SU-DHL-6 (cell line): ENCODE results near the gene NACA2.

ENCODE experiments used
- H2AFZ ChIP-seq: fragments of 200-600 bp; sonication (generic); 2 replicates; pipeline ENCODE4 v1.6.1; 2014; ENCODE audit warnings: low read depth, mild to moderate bottlenecking, moderate library complexity, mixed read lengths, antibody characterized with exemption, low read length; ENCODE audit not compliant: severe bottlenecking
- H3F3A ChIP-seq: fragments of 200-600 bp; shearing (Covaris generic); 2 replicates; pipeline ENCODE4 v1.6.0; 2016; ENCODE audit warnings: antibody characterized with exemption, mild to moderate bottlenecking; ENCODE audit not compliant: insufficient read depth
- H3K27ac ChIP-seq: fragments of 200-600 bp; sonication (generic); 2 replicates; pipeline ENCODE4 v1.5.1; 2016; ENCODE audit warnings: low read depth, mild to moderate bottlenecking, low read length, moderate library complexity, mixed read lengths
- H3K27me3 ChIP-seq: fragments of 200-600 bp; sonication (generic), shearing (Covaris generic); 2 replicates; pipeline ENCODE4 v1.6.0; 2014; ENCODE audit warnings: mild to moderate bottlenecking, low read length
- H3K36me3 ChIP-seq: fragments of 200-600 bp; sonication (generic); 2 replicates; pipeline ENCODE4 v1.6.1; 2014; ENCODE audit warnings: mild to moderate bottlenecking, low read length, mixed read lengths
- H3K4me2 ChIP-seq: fragments of 300-600, 200-600 bp; shearing (Covaris generic), sonication (generic); 2 replicates; pipeline ENCODE4 v1.6.0; 2014; ENCODE audit warnings: low read length, low read depth, mild to moderate bottlenecking; ENCODE audit not compliant: poor library complexity, severe bottlenecking
- H3K4me3 ChIP-seq: fragments of 200-600 bp; sonication (generic); 2 replicates; pipeline ENCODE4 v1.5.1; 2014; ENCODE audit warnings: antibody characterized with exemption, low read length, mild to moderate bottlenecking, mixed read lengths; ENCODE audit not compliant: insufficient read depth, poor library complexity, severe bottlenecking
- H3K79me2 ChIP-seq: fragments of 200-600 bp; sonication (generic); 2 replicates; pipeline ENCODE4 v1.6.1; 2014; ENCODE audit warnings: mild to moderate bottlenecking, low read length, moderate library complexity; ENCODE audit not compliant: insufficient read depth
- H3K9ac ChIP-seq: fragments of 200-600 bp; sonication (generic); 2 replicates; pipeline ENCODE4 v1.7.0; 2014; ENCODE audit warnings: mild to moderate bottlenecking, low read length
- H3K9me2 ChIP-seq: fragments of 200-600 bp; sonication (generic); replicated peaks from 2 replicates; pipeline ENCODE4 v1.6.1; 2014; ENCODE audit warnings: low read length; ENCODE audit not compliant: insufficient read depth
- H3K9me3 ChIP-seq: fragments of 200-600 bp; sonication (generic); 2 replicates; pipeline ENCODE4 v1.6.1; 2014; ENCODE audit warnings: low read length, mixed read lengths; ENCODE audit not compliant: insufficient read depth
- H4K20me1 ChIP-seq: fragments of 200-600 bp; sonication (generic); 2 replicates; pipeline ENCODE4 v1.6.1; 2014; ENCODE audit warnings: low read depth, mild to moderate bottlenecking, antibody characterized with exemption, low read length, moderate library complexity, mixed read lengths
- EZH2phosphoT487 ChIP-seq: fragments of 200-600 bp; sonication (generic), shearing (Covaris generic); conservative IDR thresholded peaks from 2 replicates; pipeline ENCODE4 v1.6.1; 2018; ENCODE audit warnings: mild to moderate bottlenecking, antibody characterized with exemption, low read length, moderate library complexity, mixed read lengths
- TF ChIP-seq, protein P1 (sequence below): fragments of 200-600 bp; sonication (generic); IDR thresholded peaks from one replicate; pipeline ENCODE4 v1.5.1; 2017; ENCODE audit warnings: antibody characterized with exemption, mild to moderate bottlenecking, low read length, moderate library complexity; ENCODE audit not compliant: insufficient read depth, poor library complexity, severe bottlenecking

NACA2 gene

DNA sequence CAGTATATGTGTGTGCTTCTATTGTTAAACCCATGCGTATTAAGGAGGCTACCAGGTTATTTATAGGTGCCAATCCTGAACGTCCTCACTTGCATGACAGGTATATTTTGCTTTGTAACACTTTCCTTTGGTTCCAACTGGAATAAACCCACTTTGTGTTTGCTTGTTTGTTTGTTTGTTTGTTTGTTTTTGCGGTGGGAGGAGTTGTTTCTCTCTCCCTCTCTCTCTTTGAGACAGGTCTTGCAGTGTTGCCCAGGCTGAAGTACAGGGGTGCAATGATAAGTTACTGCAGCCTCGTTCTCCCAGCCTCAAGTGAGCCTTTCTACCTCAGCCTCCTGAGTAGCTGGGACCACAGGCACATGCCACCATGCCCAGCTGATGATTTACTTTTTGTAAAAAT is 28.7 kb downstream of the NACA2 start:
- Histone ChIP-seq H2AFZ (no peak overlapping the region), H3K4me2 (no peak overlapping the region), H4K20me1 (no peaks in the 10 kb centered on the region), H3K79me2 (no peaks in the 10 kb centered on the region), H3K9ac (no peak overlapping the region), H3F3A (no peaks in the 10 kb centered on the region), H3K36me3 (no peaks in the 10 kb centered on the region), H3K9me3 (no peaks in the 10 kb centered on the region), H3K4me3 (no peak overlapping the region), H3K9me2 (no peaks in the 10 kb centered on the region), H3K27ac (no peak overlapping the region), H3K27me3 (no peaks in the 10 kb centered on the region)
- TF ChIP-seq, protein P1, sequence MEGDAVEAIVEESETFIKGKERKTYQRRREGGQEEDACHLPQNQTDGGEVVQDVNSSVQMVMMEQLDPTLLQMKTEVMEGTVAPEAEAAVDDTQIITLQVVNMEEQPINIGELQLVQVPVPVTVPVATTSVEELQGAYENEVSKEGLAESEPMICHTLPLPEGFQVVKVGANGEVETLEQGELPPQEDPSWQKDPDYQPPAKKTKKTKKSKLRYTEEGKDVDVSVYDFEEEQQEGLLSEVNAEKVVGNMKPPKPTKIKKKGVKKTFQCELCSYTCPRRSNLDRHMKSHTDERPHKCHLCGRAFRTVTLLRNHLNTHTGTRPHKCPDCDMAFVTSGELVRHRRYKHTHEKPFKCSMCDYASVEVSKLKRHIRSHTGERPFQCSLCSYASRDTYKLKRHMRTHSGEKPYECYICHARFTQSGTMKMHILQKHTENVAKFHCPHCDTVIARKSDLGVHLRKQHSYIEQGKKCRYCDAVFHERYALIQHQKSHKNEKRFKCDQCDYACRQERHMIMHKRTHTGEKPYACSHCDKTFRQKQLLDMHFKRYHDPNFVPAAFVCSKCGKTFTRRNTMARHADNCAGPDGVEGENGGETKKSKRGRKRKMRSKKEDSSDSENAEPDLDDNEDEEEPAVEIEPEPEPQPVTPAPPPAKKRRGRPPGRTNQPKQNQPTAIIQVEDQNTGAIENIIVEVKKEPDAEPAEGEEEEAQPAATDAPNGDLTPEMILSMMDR = no peak
- no peak for TF ChIP-seq EZH2phosphoT487

DNA sequence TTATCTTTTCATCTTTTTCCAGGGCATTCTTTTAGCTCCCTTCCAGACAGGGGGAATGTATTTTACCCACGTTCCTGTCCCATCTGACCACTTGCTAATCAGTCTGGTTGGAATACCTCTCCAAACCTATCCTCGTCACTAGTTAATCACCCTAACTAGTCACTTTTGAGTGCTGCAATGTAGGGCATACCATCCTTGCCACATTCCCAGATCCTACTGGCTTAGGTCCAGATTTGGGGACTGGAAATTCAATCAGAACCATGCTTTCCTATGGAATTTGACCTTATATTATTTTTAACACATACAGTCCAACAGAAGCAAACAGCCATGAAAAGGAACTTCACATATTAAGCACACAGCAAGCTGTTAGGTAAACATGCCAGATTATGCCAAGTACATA is 29.7 kb downstream of the NACA2 start:
- H3K9me3 ChIP-seq = no peaks in the 10 kb centered on the region
- no peaks in the 10 kb centered on the region for H3K27me3 ChIP-seq
- H4K20me1 ChIP-seq = no peaks in the 10 kb centered on the region
- no peak overlapping the region for H3K27ac ChIP-seq
- H3K4me3 ChIP-seq = no peak overlapping the region
- TF ChIP-seq, protein P1 = no peak
- no peak overlapping the region for H3K9ac ChIP-seq
- H2AFZ ChIP-seq = no peak overlapping the region
- H3K36me3 ChIP-seq = no peaks in the 10 kb centered on the region
- no peaks in the 10 kb centered on the region for H3K9me2 ChIP-seq
- no peaks in the 10 kb centered on the region for H3K79me2 ChIP-seq
- no peaks in the 10 kb centered on the region for H3F3A ChIP-seq
- H3K4me2 ChIP-seq = no peak overlapping the region

DNA sequence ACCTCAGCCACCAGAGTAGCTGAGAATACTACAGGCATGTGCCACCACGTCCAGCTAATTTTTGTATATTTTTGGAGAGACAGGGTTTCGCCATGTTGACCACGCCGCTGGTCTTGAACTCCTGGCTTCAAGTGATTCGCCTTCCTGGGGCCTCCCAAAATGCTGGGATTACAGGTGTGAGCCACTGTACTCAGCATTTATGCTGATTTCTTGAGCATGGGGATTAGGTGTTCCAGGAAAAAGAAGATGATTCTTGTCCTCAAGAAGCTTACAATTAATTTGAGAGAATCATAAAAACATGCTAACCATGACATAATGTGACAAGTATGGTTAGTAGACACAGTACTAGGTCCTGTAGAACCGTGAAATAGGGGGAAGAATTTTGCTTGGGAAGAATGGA is 30.9 kb downstream of the NACA2 start:
- TF ChIP-seq, protein P1 = no peak
- TF ChIP-seq EZH2phosphoT487 = no peak
- H3K9me3 ChIP-seq = no peaks in the 10 kb centered on the region

More for the DNA sequence above, 30.9 kb downstream of the NACA2 start:
- Histone ChIP-seq H3K9ac (no peak overlapping the region), H2AFZ (no peak overlapping the region), H3K4me3 (no peak overlapping the region), H3K27me3 (no peaks in the 10 kb centered on the region), H3K4me2 (no peak overlapping the region), H3K79me2 (no peaks in the 10 kb centered on the region), H3K36me3 (no peaks in the 10 kb centered on the region), H3F3A (no peaks in the 10 kb centered on the region), H3K27ac (no peak overlapping the region), H4K20me1 (no peaks in the 10 kb centered on the region), H3K9me2 (no peaks in the 10 kb centered on the region)
